Thyroid gland (tissue), 4 donors: ENCODE measurements around the gene FRA10AC1.
"Not testable (repeated sequence)": the region's sequence is repeated elsewhere in the genome, so short reads cannot be mapped to it uniquely, and the experiment has no call there.

ENCODE experiments used
- POLR2A ChIP-seq, 2 donors: fragments of 450-650 bp; IDR thresholded peaks; one replicate each; pipeline ENCODE4 v1.6.1; 2017; ENCODE audit warnings: antibody characterized with exemption in 2 of 2, mild to moderate bottlenecking in 2 of 2, moderate library complexity in 1 of 2
- TF ChIP-seq, protein P1 (sequence below), 6 experiments: fragments of 200-600 bp in 3 of 6; fragments of 450-650 bp in 3 of 6; sonication (generic) in 3 of 6; IDR thresholded peaks; one replicate each; pipeline ENCODE4 v1.5.1; 2016 to 2019; ENCODE audit warnings: antibody characterized with exemption in 6 of 6, mild to moderate bottlenecking in 2 of 6, inconsistent platforms in 1 of 6, moderate library complexity in 1 of 6

- TF ChIP-seq, protein P1, sequence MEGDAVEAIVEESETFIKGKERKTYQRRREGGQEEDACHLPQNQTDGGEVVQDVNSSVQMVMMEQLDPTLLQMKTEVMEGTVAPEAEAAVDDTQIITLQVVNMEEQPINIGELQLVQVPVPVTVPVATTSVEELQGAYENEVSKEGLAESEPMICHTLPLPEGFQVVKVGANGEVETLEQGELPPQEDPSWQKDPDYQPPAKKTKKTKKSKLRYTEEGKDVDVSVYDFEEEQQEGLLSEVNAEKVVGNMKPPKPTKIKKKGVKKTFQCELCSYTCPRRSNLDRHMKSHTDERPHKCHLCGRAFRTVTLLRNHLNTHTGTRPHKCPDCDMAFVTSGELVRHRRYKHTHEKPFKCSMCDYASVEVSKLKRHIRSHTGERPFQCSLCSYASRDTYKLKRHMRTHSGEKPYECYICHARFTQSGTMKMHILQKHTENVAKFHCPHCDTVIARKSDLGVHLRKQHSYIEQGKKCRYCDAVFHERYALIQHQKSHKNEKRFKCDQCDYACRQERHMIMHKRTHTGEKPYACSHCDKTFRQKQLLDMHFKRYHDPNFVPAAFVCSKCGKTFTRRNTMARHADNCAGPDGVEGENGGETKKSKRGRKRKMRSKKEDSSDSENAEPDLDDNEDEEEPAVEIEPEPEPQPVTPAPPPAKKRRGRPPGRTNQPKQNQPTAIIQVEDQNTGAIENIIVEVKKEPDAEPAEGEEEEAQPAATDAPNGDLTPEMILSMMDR (IDR thresholded peaks at IDR 0.05), result not testable (repeated sequence)
- not testable (repeated sequence) for TF ChIP-seq POLR2A (IDR thresholded peaks at IDR 0.05)
These were observed 5.8 kb downstream of the FRA10AC1 start for GRCh38 chr10:93696582-93696981.
